GM19025 (cell line): ENCODE measurements around the gene PALLD.
"Not testable (repeated sequence)": the region's sequence is repeated elsewhere in the genome, so short reads cannot be mapped to it uniquely, and the experiment has no call there.

Experiments
- ATAC-seq: cut with Tn5 transposase; IDR thresholded peaks from one replicate; pipeline ENCODE4 v1.9.1; 2021; ENCODE audit warnings: mild to moderate bottlenecking, low read depth, moderate library complexity; ENCODE audit not compliant: unreplicated experiment

Gene PALLD

DNA sequence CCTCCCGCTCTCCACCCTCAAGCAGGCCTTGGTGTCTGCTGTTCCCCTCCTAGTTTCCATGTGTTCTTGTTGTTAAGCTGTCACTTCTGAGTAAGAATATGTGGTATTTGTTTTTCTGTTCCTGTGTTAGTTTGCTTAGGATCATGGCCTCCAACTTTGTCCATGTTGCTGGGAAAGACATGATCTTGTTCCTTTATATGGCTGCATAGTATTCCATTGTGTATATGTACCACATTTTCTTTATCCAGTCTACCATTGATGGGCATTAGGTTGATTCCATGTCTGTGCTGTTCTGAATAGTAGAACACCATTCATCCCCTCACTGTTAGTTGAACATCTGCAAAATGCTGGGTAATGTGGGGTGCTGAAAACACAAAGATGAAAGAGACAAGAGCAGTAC is 222.9 kb downstream of the PALLD start:
- ATAC-seq: no peak

DNA sequence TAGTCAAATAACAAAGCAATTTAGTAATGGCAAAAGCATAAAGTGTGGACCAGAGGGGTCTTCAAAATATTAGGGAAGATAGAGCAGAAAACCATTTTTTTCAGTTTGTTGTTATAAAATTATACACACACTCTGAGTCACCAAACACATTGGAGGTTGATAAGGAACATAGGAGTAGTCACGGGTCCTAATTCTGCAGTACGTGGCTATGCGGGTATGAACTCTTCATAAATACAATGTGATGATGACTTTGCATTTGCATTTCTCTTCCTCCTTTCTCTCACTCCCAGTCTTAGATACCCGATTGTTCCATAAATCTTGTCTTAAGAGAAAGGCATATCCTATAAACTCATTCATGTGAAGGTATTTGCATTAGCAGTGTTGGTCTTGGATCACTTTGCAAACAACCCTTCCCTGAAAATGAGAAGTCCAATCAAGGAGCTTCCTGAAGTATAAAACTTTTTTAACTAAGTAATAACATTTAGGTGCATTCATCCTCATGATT is 223.6 kb downstream of the PALLD start:
- ATAC-seq: no peak

- no peak for ATAC-seq
These were observed 225.5 kb downstream of the PALLD start for GRCh38 chr4:168722391-168722790.

GRCh38 chr4:168723020-168723419 is 226.2 kb downstream of the PALLD start:
- no peak for ATAC-seq

DNA sequence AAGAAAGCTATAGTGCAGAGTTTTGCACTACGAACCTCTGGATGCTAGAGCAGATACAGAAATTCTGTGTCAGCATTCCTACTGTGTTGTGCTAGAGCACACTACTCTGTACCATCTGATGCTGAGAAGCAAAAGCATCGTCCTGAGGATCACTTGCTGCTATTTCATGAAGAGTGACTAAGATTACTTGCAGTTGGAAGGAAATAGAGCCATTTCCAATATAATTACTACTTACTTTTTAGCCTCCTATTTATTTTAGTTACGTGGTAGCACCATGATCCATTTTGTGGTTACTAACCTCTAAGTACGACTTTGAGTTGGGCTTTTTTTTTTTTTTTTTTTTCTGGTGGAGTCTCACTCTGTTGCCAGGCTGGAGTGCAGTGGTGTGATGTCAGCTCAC is 226.7 kb downstream of the PALLD start:
- ATAC-seq: no peak

- no peak for ATAC-seq
These were observed 227.4 kb downstream of the PALLD start for GRCh38 chr4:168724243-168724642.

- ATAC-seq: no peak
These were observed 228.0 kb downstream of the PALLD start for GRCh38 chr4:168724686-168725411.

DNA sequence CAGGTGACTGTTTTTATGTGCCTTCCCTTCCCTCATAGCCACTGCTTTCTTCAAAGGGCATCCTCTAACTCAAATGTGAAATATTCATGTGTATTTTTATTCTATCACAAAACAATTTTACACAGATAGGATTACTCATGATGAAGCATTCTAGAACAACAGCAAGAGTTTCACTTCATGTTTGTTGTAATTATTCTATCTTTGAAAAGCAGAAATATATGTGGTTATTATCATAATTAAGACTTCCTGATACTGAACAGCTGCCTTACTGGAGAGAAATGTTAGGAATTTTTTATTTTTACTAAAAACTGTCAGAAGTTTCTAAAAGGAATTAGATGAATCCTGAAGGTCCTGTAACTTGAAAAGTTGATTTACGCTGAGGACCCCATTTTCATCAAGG is 229.1 kb downstream of the PALLD start:
- no peak for ATAC-seq

- ATAC-seq: not testable (repeated sequence)
These were observed 230.3 kb downstream of the PALLD start for GRCh38 chr4:168727181-168727580.

DNA sequence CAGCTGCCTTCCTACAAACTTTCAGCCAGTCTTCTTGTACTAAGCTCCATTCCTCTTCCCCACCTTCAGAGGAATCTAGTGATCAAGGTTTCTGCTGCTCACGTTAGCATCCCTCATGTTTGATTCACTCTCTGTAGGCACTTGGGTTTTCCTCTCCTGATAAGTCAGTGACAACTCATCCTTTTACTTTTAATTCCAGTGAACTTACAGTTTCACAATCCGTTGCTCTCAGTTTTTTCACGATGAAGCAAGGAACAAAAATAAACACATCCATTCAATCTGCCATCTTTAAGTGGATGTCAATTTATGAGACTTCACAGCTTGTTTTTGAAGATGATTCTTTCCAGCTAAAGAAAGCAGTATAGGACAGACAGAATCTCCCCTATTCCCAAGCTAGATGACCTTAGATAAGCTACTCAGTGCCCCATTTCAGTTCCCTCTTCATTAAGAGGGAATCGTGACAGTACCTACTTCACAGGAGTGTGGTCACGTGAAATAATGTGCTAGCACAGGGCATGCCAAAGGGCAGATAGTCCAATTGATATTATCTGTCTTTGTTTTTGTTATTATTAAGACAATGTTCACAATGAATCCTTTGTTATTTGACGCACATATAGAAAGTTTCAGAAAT is 234.3 kb downstream of the PALLD start:
- no peak for ATAC-seq

DNA sequence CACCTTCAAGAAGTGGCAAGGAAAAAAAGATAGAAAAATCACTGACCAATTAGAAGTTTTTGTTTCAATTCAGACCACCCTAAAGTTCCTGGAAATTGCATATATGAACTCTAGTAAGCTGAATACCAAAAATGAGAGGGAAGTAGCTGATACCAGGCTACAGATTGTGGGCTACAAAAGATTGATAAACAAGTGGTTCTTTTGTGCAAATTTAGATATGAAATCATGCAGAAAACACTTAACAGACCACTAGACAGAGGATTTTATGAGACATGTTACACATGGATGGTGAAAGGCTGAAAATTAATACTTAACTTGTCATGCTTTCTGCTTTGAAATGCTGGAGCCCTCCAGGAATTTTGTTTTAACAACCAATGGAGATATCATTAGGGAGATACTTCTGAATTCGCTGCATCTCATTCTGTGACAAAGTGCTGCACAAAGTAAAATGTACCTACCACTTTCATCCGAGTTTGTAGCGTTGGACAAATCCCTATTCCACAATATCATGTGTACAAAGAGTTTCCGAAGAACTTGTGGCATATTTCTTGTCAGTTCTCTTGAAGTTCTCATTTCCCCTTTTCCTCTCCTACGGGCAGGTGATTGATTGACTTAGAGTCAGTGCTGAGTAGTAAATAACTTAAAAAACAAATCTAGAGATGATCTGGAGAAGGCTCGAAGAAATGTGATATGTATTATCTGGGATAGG is 235.0 kb downstream of the PALLD start:
- no peak for ATAC-seq

GRCh38 chr4:168732714-168733113 is 235.9 kb downstream of the PALLD start:
- no peak for ATAC-seq

GRCh38 chr4:168734703-168735678 is 238.1 kb downstream of the PALLD start:
- ATAC-seq: no peak

DNA sequence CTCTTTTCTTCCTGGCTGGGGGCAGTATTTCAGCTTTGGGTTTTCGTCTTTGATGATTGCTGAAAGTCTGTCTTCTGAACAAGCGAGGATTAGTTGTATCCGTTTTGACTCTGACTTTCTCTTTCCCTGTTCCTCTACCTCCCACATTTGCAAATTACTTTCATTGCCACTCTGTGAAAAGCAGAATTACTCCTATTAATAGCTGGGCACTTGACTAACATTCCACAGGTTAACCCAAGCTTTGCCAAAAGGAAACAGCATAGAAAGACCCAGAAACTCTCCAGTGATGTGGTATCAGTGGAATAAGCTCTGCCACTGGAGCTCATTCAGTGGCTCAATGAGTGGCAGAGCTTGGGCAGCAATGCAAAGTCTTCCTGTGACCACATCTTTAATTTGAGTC is 238.9 kb downstream of the PALLD start:
- ATAC-seq: no peak

- ATAC-seq: no peak
These were observed 240.3 kb downstream of the PALLD start for GRCh38 chr4:168736860-168737805.

DNA sequence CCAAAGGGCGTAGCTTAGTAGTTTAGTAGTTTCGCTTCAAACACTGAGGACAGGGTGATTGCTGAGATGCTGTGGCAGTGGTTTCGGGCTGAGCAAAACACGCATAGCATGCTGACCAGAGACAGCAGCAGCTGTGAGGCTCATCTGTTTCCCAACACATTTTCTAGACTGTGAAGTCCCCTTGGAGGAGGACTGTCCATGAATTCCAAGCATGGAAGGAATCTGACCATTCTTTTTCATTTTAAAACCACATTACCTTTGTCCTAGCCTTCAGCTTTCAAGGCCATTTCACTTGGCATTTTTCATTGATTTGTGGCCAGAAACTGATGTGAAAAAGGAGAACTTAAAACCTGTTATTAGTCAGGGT is 240.9 kb downstream of the PALLD start:
- no peak for ATAC-seq

GRCh38 chr4:168739886-168740285 is 243.0 kb downstream of the PALLD start:
- ATAC-seq: no peak

DNA sequence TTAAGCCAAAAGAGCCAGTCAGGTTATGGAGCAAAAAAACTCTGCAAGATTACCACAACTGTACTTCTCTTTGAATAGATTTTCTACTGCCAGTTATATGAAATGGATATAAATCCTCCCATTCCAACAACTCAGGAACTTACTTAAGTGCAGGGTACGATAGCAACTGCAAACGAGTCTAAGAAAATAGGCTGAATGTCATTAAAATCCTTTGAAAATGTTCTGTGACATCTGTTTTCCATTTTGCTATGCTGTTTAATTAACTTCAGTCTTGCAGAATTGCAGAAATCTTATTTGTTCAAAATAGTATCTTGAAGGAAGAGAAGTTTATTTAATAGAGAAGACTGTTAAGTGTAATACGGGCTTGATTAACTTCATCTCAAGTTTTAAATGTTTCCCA is 243.8 kb downstream of the PALLD start:
- ATAC-seq: no peak
